ENCODE measurements around the gene PTGDS. TPM values are rescaled to one million over a fixed set of nuclear protein-coding genes. Genes with fewer than 3 reads are reported as not detected.

PTGDS gene
- total and polyA plus RNA-seq, 9 donors, result 5.8 to 191 (median 43.1) TPM

GRCh38 chr9:137015540-137015930, 38.2 kb downstream of the PTGDS start:
- TF ChIP-seq EP300 (IDR thresholded peaks at IDR 0.05) (no peak), POLR2A (IDR thresholded peaks at IDR 0.05) (no peak)
- TF ChIP-seq, protein P1, sequence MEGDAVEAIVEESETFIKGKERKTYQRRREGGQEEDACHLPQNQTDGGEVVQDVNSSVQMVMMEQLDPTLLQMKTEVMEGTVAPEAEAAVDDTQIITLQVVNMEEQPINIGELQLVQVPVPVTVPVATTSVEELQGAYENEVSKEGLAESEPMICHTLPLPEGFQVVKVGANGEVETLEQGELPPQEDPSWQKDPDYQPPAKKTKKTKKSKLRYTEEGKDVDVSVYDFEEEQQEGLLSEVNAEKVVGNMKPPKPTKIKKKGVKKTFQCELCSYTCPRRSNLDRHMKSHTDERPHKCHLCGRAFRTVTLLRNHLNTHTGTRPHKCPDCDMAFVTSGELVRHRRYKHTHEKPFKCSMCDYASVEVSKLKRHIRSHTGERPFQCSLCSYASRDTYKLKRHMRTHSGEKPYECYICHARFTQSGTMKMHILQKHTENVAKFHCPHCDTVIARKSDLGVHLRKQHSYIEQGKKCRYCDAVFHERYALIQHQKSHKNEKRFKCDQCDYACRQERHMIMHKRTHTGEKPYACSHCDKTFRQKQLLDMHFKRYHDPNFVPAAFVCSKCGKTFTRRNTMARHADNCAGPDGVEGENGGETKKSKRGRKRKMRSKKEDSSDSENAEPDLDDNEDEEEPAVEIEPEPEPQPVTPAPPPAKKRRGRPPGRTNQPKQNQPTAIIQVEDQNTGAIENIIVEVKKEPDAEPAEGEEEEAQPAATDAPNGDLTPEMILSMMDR (IDR thresholded peaks at IDR 0.05), result no peak
- Histone ChIP-seq H3K9me3 (no peaks in the 10 kb centered on the region), H3K4me3 (no peak overlapping the region), H3K27me3 (no peaks in the 10 kb centered on the region), H3K4me1 (ENCODE audit: insufficient read depth) (no peaks in the 10 kb centered on the region), H3K36me3 (no peaks in the 10 kb centered on the region), H3K27ac (no peak overlapping the region)
- intact Hi-C loops (cut with DNase I), result no loop called here
- no peak for DNase-seq
- WGBS, 3 donors, result 96 to 98% (median 98%) methylated on average over 21 to 25 of the region's 25 CpGs

- H3K4me3 ChIP-seq, result no peak overlapping the region
- H3K4me1 ChIP-seq (ENCODE audit: insufficient read depth), result no peaks in the 10 kb centered on the region
- intact Hi-C loops (cut with DNase I), result no loop called here
- H3K36me3 ChIP-seq, result no peaks in the 10 kb centered on the region
- no peak overlapping the region for H3K27ac ChIP-seq
- DNase-seq, result no peak
- no peak for TF ChIP-seq EP300 (IDR thresholded peaks at IDR 0.05)
- TF ChIP-seq, protein P1 (IDR thresholded peaks at IDR 0.05), result no peak
- no peak for TF ChIP-seq POLR2A (IDR thresholded peaks at IDR 0.05)
- H3K9me3 ChIP-seq, result no peaks in the 10 kb centered on the region
- WGBS, 3 donors, result 94 to 96% (median 95%) methylated on average over 21 of the region's 21 CpGs
- H3K27me3 ChIP-seq, result no peaks in the 10 kb centered on the region
These were observed 38.7 kb downstream of the PTGDS start for GRCh38 chr9:137015976-137016375.

DNA sequence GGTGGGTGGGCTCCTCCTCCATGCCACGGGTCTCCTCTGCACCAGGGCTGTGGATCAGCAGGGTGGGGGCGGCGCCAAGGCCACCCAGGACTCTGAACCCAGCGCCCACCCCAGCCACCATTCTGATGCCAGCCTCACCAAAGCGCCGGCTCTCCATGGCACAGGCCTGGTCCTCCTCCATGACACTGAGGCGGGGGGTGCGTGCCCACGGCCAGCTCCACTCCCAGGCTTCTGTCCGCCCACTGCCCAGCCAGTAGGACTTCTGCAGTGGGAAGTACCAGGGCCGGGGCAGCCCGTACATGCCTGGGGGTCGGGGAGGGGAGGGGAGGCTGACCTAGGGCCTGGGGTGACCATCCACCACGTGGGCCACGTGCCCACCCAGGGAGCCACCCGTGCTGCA, 39.1 kb downstream of the PTGDS start:
- no peak overlapping the region for H3K27ac ChIP-seq
- WGBS, 3 donors, result 92 to 95% (median 93%) methylated on average over 10 to 16 of the region's 16 CpGs
- no peaks in the 10 kb centered on the region for H3K9me3 ChIP-seq
- TF ChIP-seq, protein P1 (IDR thresholded peaks at IDR 0.05), result no peak
- no peak for TF ChIP-seq POLR2A (IDR thresholded peaks at IDR 0.05)
- TF ChIP-seq EP300 (IDR thresholded peaks at IDR 0.05), result no peak
- DNase-seq, result no peak
- no peak overlapping the region for H3K4me3 ChIP-seq
- no peaks in the 10 kb centered on the region for H3K4me1 ChIP-seq (ENCODE audit: insufficient read depth)
- no peaks in the 10 kb centered on the region for H3K27me3 ChIP-seq
- intact Hi-C loops (cut with DNase I), result no loop called here
- no peaks in the 10 kb centered on the region for H3K36me3 ChIP-seq

GRCh38 chr9:137017071-137017470, 39.8 kb downstream of the PTGDS start:
- no peak overlapping the region for H3K4me3 ChIP-seq
- TF ChIP-seq POLR2A (IDR thresholded peaks at IDR 0.05), result no peak
- no peak for TF ChIP-seq EP300 (IDR thresholded peaks at IDR 0.05)
- TF ChIP-seq, protein P1 (IDR thresholded peaks at IDR 0.05), result no peak
- no peaks in the 10 kb centered on the region for H3K27me3 ChIP-seq
- H3K4me1 ChIP-seq (ENCODE audit: insufficient read depth), result no peaks in the 10 kb centered on the region
- no peaks in the 10 kb centered on the region for H3K36me3 ChIP-seq
- 96 to 98% (median 97%) methylated on average over 28 of the region's 28 CpGs for WGBS, 3 donors
- no peaks in the 10 kb centered on the region for H3K9me3 ChIP-seq
- H3K27ac ChIP-seq, result no peak overlapping the region
- intact Hi-C loops (cut with DNase I), result no loop called here
- no peak for DNase-seq
